IMR-90 (cell line): Measurements from ENCODE around the gene FOXP1. TPM values are rescaled to one million over a fixed set of nuclear protein-coding genes. Genes with fewer than 3 reads are reported as not detected.

ENCODE experiments used
- ATAC-seq: fragments of 200-7000 bp; cut with Tn5 transposase; 2 replicates; pipeline ENCODE4 v1.9.1; 2020; ENCODE audit warnings: low read depth, mild to moderate bottlenecking, moderate library complexity
- BruUV-seq: library from RNA; stranded (reverse); fragments of 400-500 nt; replicated peaks from 2 replicates; lab custom pipeline; 2021; lab: Mats Ljungman, UMichigan
- CTCF ChIA-PET: fragments of 300-600 bp; formaldehyde crosslinking; extraction: SDS; loops from one replicate; lab custom pipeline; 2021; ENCODE audit warnings: antibody characterized with exemption; lab: Yijun Ruan, JAX
- POLR2A ChIA-PET: fragments of 300-600 bp; sonication (Branson Sonifier 250); formaldehyde crosslinking; loops from one replicate; lab custom pipeline; 2022; ENCODE audit warnings: antibody characterized with exemption; ENCODE audit not compliant: unreplicated experiment; lab: Charles Lee
- DNase-seq: peaks from one replicate; pipeline ENCODE4 v3.0.0; 2013
- H2AFZ ChIP-seq: replicated peaks from 2 replicates; pipeline ENCODE3; 2013; ENCODE audit warnings: low read length, mild to moderate bottlenecking; ENCODE audit not compliant: poor library complexity
- H2AK5ac ChIP-seq: 2 replicates; pipeline ENCODE4 v1.6.1; 2013; ENCODE audit warnings: low read depth, low read length, inconsistent platforms
- H2AK9ac ChIP-seq: replicated peaks from 2 replicates; pipeline ENCODE3; 2013; ENCODE audit warnings: mild to moderate bottlenecking, low read depth, low read length, moderate library complexity; ENCODE audit not compliant: poor library complexity
- H2BK120ac ChIP-seq: 2 replicates; pipeline ENCODE4 v1.6.1; 2013; ENCODE audit warnings: low read depth, low read length, inconsistent platforms
- H2BK15ac ChIP-seq: 3 replicates; pipeline ENCODE4 v1.6.1; 2013; ENCODE audit warnings: low read depth, low read length, inconsistent platforms
- H2BK20ac ChIP-seq: 2 replicates; pipeline ENCODE4 v1.6.1; 2013; ENCODE audit warnings: low read depth, mild to moderate bottlenecking, inconsistent platforms, low read length, moderate library complexity
- H2BK5ac ChIP-seq: 2 replicates; pipeline ENCODE4 v1.6.1; 2013; ENCODE audit warnings: mild to moderate bottlenecking, low read depth, low read length, inconsistent platforms; ENCODE audit not compliant: poor library complexity, severe bottlenecking
- H3K14ac ChIP-seq: replicated peaks from 2 replicates; pipeline ENCODE4 v1.6.1; 2013; ENCODE audit warnings: low read depth, low read length, inconsistent platforms
- H3K18ac ChIP-seq: 2 replicates; pipeline ENCODE4 v1.6.1; 2013; ENCODE audit warnings: low read depth, low read length, control low read depth
- H3K23ac ChIP-seq: 2 replicates; pipeline ENCODE4 v1.6.1; 2013; ENCODE audit warnings: low read depth, low read length, inconsistent platforms
- H3K27ac ChIP-seq: 2 replicates; pipeline ENCODE4 v1.5.1; 2013; ENCODE audit warnings: mild to moderate bottlenecking, control low read depth, low read length; ENCODE audit not compliant: insufficient read depth
- H3K27me3 ChIP-seq: 2 replicates; pipeline ENCODE4 v1.6.1; 2013; ENCODE audit warnings: low read length; ENCODE audit not compliant: control insufficient read depth, insufficient read depth
- H3K36me3 ChIP-seq: 2 replicates; pipeline ENCODE4 v1.6.1; 2013; ENCODE audit warnings: low read length, mixed read lengths; ENCODE audit not compliant: control insufficient read depth, insufficient read depth
- H3K4ac ChIP-seq: 2 replicates; pipeline ENCODE4 v1.6.1; 2013; ENCODE audit warnings: low read depth, low read length, inconsistent platforms
- H3K4me1 ChIP-seq: 2 replicates; pipeline ENCODE4 v1.6.1; 2013; ENCODE audit warnings: low read length, mixed read lengths; ENCODE audit not compliant: control insufficient read depth, insufficient read depth
- H3K4me2 ChIP-seq: 2 replicates; pipeline ENCODE4 v1.6.1; 2013; ENCODE audit warnings: low read depth, mild to moderate bottlenecking, control low read depth, low read length, moderate library complexity
- H3K4me3 ChIP-seq: 2 replicates; pipeline ENCODE4 v1.5.1; 2013; ENCODE audit warnings: low read depth, mild to moderate bottlenecking, control low read depth, low read length, moderate library complexity; ENCODE audit not compliant: insufficient read depth
- H3K56ac ChIP-seq: 2 replicates; pipeline ENCODE4 v1.6.1; 2013; ENCODE audit warnings: low read length, inconsistent platforms; ENCODE audit not compliant: insufficient read depth; ENCODE audit errors: extremely low read depth
- H3K79me1 ChIP-seq, 2 experiments: 2 replicates each; pipeline ENCODE4 v1.6.1; 2013; ENCODE audit warnings: low read length in 2 of 2, inconsistent platforms in 1 of 2, low read depth in 1 of 2
- H3K9ac ChIP-seq: 2 replicates; pipeline ENCODE4 v1.6.1; 2013; ENCODE audit warnings: low read depth, low read length, control low read depth
- H3K9me1 ChIP-seq: 2 replicates; pipeline ENCODE4 v1.6.1; 2013; ENCODE audit warnings: low read length, inconsistent platforms; ENCODE audit not compliant: insufficient read depth
- H3K9me3 ChIP-seq: 2 replicates; pipeline ENCODE4 v1.6.1; 2013; ENCODE audit warnings: low read length; ENCODE audit not compliant: control insufficient read depth, insufficient read depth
- H4K20me1 ChIP-seq: 2 replicates; pipeline ENCODE4 v1.6.1; 2013; ENCODE audit warnings: low read length, inconsistent platforms; ENCODE audit not compliant: insufficient read depth
- H4K5ac ChIP-seq: 2 replicates; pipeline ENCODE4 v1.6.1; 2013; ENCODE audit warnings: mild to moderate bottlenecking, low read depth, low read length, control low read depth
- H4K8ac ChIP-seq, 2 experiments: 2 replicates each; pipeline ENCODE4 v1.6.1; 2013; ENCODE audit warnings: low read depth in 2 of 2, low read length in 2 of 2, control low read depth in 1 of 2, inconsistent platforms in 1 of 2
- H4K91ac ChIP-seq: 2 replicates; pipeline ENCODE4 v1.6.1; 2013; ENCODE audit warnings: low read depth, low read length, inconsistent platforms; ENCODE audit not compliant: insufficient read depth
- CEBPB ChIP-seq: IDR thresholded peaks from 2 replicates; pipeline ENCODE4 v1.6.1; 2012; ENCODE audit warnings: low read depth, low read length, improper control_type of control experiment
- NFE2L2 ChIP-seq: fragments of 150-350 bp; IDR thresholded peaks from 2 replicates; pipeline ENCODE4 v1.6.1; 2016; ENCODE audit warnings: low read depth, mild to moderate bottlenecking, low read length
- RFX5 ChIP-seq: IDR thresholded peaks from 2 replicates; pipeline ENCODE4 v1.8.0; 2012; ENCODE audit warnings: low read depth, mild to moderate bottlenecking, low read length, moderate library complexity
- WGBS, 2 experiments: methylation state at CpG; one replicate each; pipeline versions ENCODE4 v1.1.5 to v1.1.7; 2013; ENCODE audit warnings: missing lambda C conversion rate in 2 of 2; ENCODE audit not compliant: insufficient read length in 1 of 2; ENCODE audit errors: extremely low coverage in 2 of 2; 5-methylcytosine and 5-hydroxymethylcytosine counted together
- dilution Hi-C: fragments of 300-500 bp; cut with HindIII; formaldehyde crosslinking; loops from one replicate; pipeline ENCODE4 v1.14.3; 2018; ENCODE audit warnings: low sequenced_read_pairs; ENCODE audit not compliant: unreplicated experiment
- in situ Hi-C: fragments of 300-500 bp; cut with MboI; formaldehyde crosslinking; loops from 3 replicates; pipeline ENCODE4 v1.14.3; 2019; ENCODE audit warnings: low sequenced_read_pairs, inconsistent platforms, mixed read lengths
- intact Hi-C: fragments of 100-400 bp; cut with micrococcal nuclease; formaldehyde crosslinking; loops from 2 replicates; pipeline ENCODE4 v1.10.0; 2022
- polyA plus RNA-seq, 3 experiments: library from polyadenylated mRNA; depleted of rRNA; stranded (reverse); fragments of >200 nt; gene quantifications; 2 replicates each; pipeline ENCODE4 v1.2.3, GENCODE V29; 2012; ENCODE audit warnings: low replicate concordance in 1 of 3
- total RNA-seq: library from RNA; depleted of rRNA; stranded (reverse); fragments of >200 nt; gene quantifications from 2 replicates; pipeline ENCODE4 v1.2.3, GENCODE V29; 2012

Gene FOXP1
- total and polyA plus RNA-seq, 2 of the 4 experiments (the other 2 are of a cell fraction) = 37.0 to 132 TPM

- no peaks in the 10 kb centered on the region for H4K20me1 ChIP-seq
- intact Hi-C loops (no loop called here), dilution Hi-C loops (no loop called here), in situ Hi-C loops (no loop called here)
- H4K8ac ChIP-seq = peak overlapping the region; percentile 27 to 57; a peak in 2 of 4 replicates
- H2AK9ac ChIP-seq = peak overlapping the region; percentile 82
- peak overlapping the region; percentile 42; the same call in 1 of the 2 replicates for H3K23ac ChIP-seq
- BruUV-seq = no TSS peak
- H3K79me1 ChIP-seq = peaks cover 6 to 47% of the 10 kb centered on the region in 2 experiments; a peak in 3 of 4 replicates
- H2BK5ac ChIP-seq = peak overlapping the region; percentile 37
- H3K9me3 ChIP-seq = no peaks in the 10 kb centered on the region
- ChIA-PET CTCF (interaction anchor here (0.6 kb wide), 2 partner anchors 11 to 562 kb away, joined by 3 to 5 read pairs; no protein-coding TSS in a partner anchor), POLR2A (no interaction called here)
- peaks cover 12% of the 10 kb centered on the region for H3K4me1 ChIP-seq
- no peak overlapping the region for H3K27ac ChIP-seq
- H3K4me3 ChIP-seq = no peak overlapping the region
- peak overlapping the region; percentile 47; the same call in 1 of the 2 replicates for H2BK120ac ChIP-seq
- peak overlapping the region; percentile 85; the same call in 1 of the 3 replicates for H2BK15ac ChIP-seq
- peaks cover 10% of the 10 kb centered on the region for H3K9me1 ChIP-seq
- H3K56ac ChIP-seq = no peak overlapping the region; the same call in 1 of the 2 replicates
- no peak overlapping the region for H3K18ac ChIP-seq
- peak overlapping the region; percentile 76; the same call in 1 of the 2 replicates for H3K14ac ChIP-seq
- H4K5ac ChIP-seq = no peak overlapping the region
- peak; percentile 45; the same call in 1 of the 2 replicates for TF ChIP-seq NFE2L2
- no peak for TF ChIP-seq CEBPB
- TF ChIP-seq RFX5 = no peak
- H3K4me2 ChIP-seq = no peak overlapping the region
- DNase-seq (peak; percentile 51), ATAC-seq (peak; percentile 38; the same call in 1 of the 2 replicates)
- WGBS, 2 experiments = 67% methylated on average over 2 of the region's 7 CpGs; no CpG with 5 or more reads in 1 of the 2 experiments
- peak overlapping the region; percentile 68 for H3K4ac ChIP-seq
- H2AFZ ChIP-seq = peak overlapping the region; percentile 67
- peak overlapping the region; percentile 66; the same call in 1 of the 2 replicates for H4K91ac ChIP-seq
- H2AK5ac ChIP-seq = peak overlapping the region; percentile 84; the same call in 1 of the 2 replicates
- H3K9ac ChIP-seq = no peak overlapping the region
- H3K27me3 ChIP-seq = no peaks in the 10 kb centered on the region
- H3K36me3 ChIP-seq = no peaks in the 10 kb centered on the region
- H2BK20ac ChIP-seq = peak overlapping the region; percentile 81; the same call in 1 of the 2 replicates
Measured at GRCh38 chr3:71549951-71550350, 33.6 kb downstream of the FOXP1 start.
